Measurements from ENCODE around the gene TREX2.
"Not testable (repeated sequence)": the region's sequence is repeated elsewhere in the genome, so short reads cannot be mapped to it uniquely, and the experiment has no call there.

TREX2 gene

GRCh38 chrX:153409414-153410101, 36.3 kb downstream of the TREX2 start:
- H3K4me1 ChIP-seq (ENCODE audit: control insufficient read depth, insufficient read depth, low read length) = no peaks in the 10 kb centered on the region
- no peaks in the 10 kb centered on the region for H3K9me3 ChIP-seq (ENCODE audit: control insufficient read depth, insufficient read depth, low read length)
- no peaks in the 10 kb centered on the region for H3K36me3 ChIP-seq (ENCODE audit: control insufficient read depth, insufficient read depth, low read length)
- no peak overlapping the region for H3K9ac ChIP-seq (ENCODE audit: low read depth, low read length)
- no peak overlapping the region for H3K4me3 ChIP-seq (ENCODE audit: low read depth, low read length)
- H3K27me3 ChIP-seq (ENCODE audit: control insufficient read depth, insufficient read depth, low read length) = peaks cover 12% of the 10 kb centered on the region

GRCh38 chrX:153408871-153409351, 36.9 kb downstream of the TREX2 start:
- Histone ChIP-seq H3K36me3 (ENCODE audit: control insufficient read depth, insufficient read depth, low read length) (no peaks in the 10 kb centered on the region), H3K4me1 (ENCODE audit: control insufficient read depth, insufficient read depth, low read length) (no peaks in the 10 kb centered on the region), H3K27me3 (ENCODE audit: control insufficient read depth, insufficient read depth, low read length) (peaks cover 12% of the 10 kb centered on the region), H3K4me3 (ENCODE audit: low read depth, low read length) (no peak overlapping the region), H3K9me3 (ENCODE audit: control insufficient read depth, insufficient read depth, low read length) (no peaks in the 10 kb centered on the region), H3K9ac (ENCODE audit: low read depth, low read length) (no peak overlapping the region)

- H3K9ac ChIP-seq (ENCODE audit: low read depth, low read length) = no peak overlapping the region
- H3K4me1 ChIP-seq (ENCODE audit: control insufficient read depth, insufficient read depth, low read length) = no peaks in the 10 kb centered on the region
- no peak overlapping the region for H3K4me3 ChIP-seq (ENCODE audit: low read depth, low read length)
- no peaks in the 10 kb centered on the region for H3K36me3 ChIP-seq (ENCODE audit: control insufficient read depth, insufficient read depth, low read length)
- no peaks in the 10 kb centered on the region for H3K9me3 ChIP-seq (ENCODE audit: control insufficient read depth, insufficient read depth, low read length)
- H3K27me3 ChIP-seq (ENCODE audit: control insufficient read depth, insufficient read depth, low read length) = peaks cover 12% of the 10 kb centered on the region
Observed at GRCh38 chrX:153408221-153408721, 37.6 kb downstream of the TREX2 start.

- H3K27me3 ChIP-seq (ENCODE audit: control insufficient read depth, insufficient read depth, low read length) = peaks cover 12% of the 10 kb centered on the region
- no peaks in the 10 kb centered on the region for H3K36me3 ChIP-seq (ENCODE audit: control insufficient read depth, insufficient read depth, low read length)
- no peak overlapping the region for H3K4me3 ChIP-seq (ENCODE audit: low read depth, low read length)
- no peaks in the 10 kb centered on the region for H3K4me1 ChIP-seq (ENCODE audit: control insufficient read depth, insufficient read depth, low read length)
- no peaks in the 10 kb centered on the region for H3K9me3 ChIP-seq (ENCODE audit: control insufficient read depth, insufficient read depth, low read length)
- no peak overlapping the region for H3K9ac ChIP-seq (ENCODE audit: low read depth, low read length)
Observed at GRCh38 chrX:153407736-153408135, 38.1 kb downstream of the TREX2 start.

GRCh38 chrX:153406903-153407302, 39.0 kb downstream of the TREX2 start:
- Histone ChIP-seq H3K27me3 (ENCODE audit: control insufficient read depth, insufficient read depth, low read length) (peaks cover 5% of the 10 kb centered on the region), H3K36me3 (ENCODE audit: control insufficient read depth, insufficient read depth, low read length) (no peaks in the 10 kb centered on the region), H3K4me3 (ENCODE audit: low read depth, low read length) (no peak overlapping the region), H3K9me3 (ENCODE audit: control insufficient read depth, insufficient read depth, low read length) (no peaks in the 10 kb centered on the region), H3K9ac (ENCODE audit: low read depth, low read length) (no peak overlapping the region), H3K4me1 (ENCODE audit: control insufficient read depth, insufficient read depth, low read length) (no peaks in the 10 kb centered on the region)

- no peak overlapping the region for H3K9ac ChIP-seq (ENCODE audit: low read depth, low read length)
- H3K4me3 ChIP-seq (ENCODE audit: low read depth, low read length) = no peak overlapping the region
- H3K27me3 ChIP-seq (ENCODE audit: control insufficient read depth, insufficient read depth, low read length) = peaks cover 4% of the 10 kb centered on the region
- H3K4me1 ChIP-seq (ENCODE audit: control insufficient read depth, insufficient read depth, low read length) = no peaks in the 10 kb centered on the region
- no peaks in the 10 kb centered on the region for H3K9me3 ChIP-seq (ENCODE audit: control insufficient read depth, insufficient read depth, low read length)
- no peaks in the 10 kb centered on the region for H3K36me3 ChIP-seq (ENCODE audit: control insufficient read depth, insufficient read depth, low read length)
Observed at GRCh38 chrX:153406011-153406410, 39.8 kb downstream of the TREX2 start.

- Histone ChIP-seq H3K4me3 (ENCODE audit: low read depth, low read length) (no peak overlapping the region), H3K9me3 (ENCODE audit: control insufficient read depth, insufficient read depth, low read length) (no peaks in the 10 kb centered on the region), H3K36me3 (ENCODE audit: control insufficient read depth, insufficient read depth, low read length) (no peaks in the 10 kb centered on the region), H3K9ac (ENCODE audit: low read depth, low read length) (no peak overlapping the region), H3K27me3 (ENCODE audit: control insufficient read depth, insufficient read depth, low read length) (no peaks in the 10 kb centered on the region), H3K4me1 (ENCODE audit: control insufficient read depth, insufficient read depth, low read length) (no peaks in the 10 kb centered on the region)
Observed at GRCh38 chrX:153405426-153405825, 40.4 kb downstream of the TREX2 start.

- not testable (repeated sequence) for H3K4me3 ChIP-seq (ENCODE audit: low read depth, low read length); H3K4me1 ChIP-seq (ENCODE audit: control insufficient read depth, insufficient read depth, low read length); H3K9ac ChIP-seq (ENCODE audit: low read depth, low read length); H3K27me3 ChIP-seq (ENCODE audit: control insufficient read depth, insufficient read depth, low read length); H3K9me3 ChIP-seq (ENCODE audit: control insufficient read depth, insufficient read depth, low read length); H3K36me3 ChIP-seq (ENCODE audit: control insufficient read depth, insufficient read depth, low read length)
Observed at GRCh38 chrX:153404333-153404732, 41.5 kb downstream of the TREX2 start.

GRCh38 chrX:153401133-153401764, 44.6 kb downstream of the TREX2 start, which contains the start of gene PNMA6E:
TSS of gene PNMA6E (minus strand) at chrX:153401350. CDS start at chrX:153398849, 2,501 bp downstream.
- Histone ChIP-seq H3K36me3 (ENCODE audit: control insufficient read depth, insufficient read depth, low read length) (no peaks in the 10 kb centered on the region), H3K27me3 (ENCODE audit: control insufficient read depth, insufficient read depth, low read length) (no peaks in the 10 kb centered on the region), H3K9me3 (ENCODE audit: control insufficient read depth, insufficient read depth, low read length) (no peaks in the 10 kb centered on the region), H3K4me1 (ENCODE audit: control insufficient read depth, insufficient read depth, low read length) (no peaks in the 10 kb centered on the region), H3K4me3 (ENCODE audit: low read depth, low read length) (no peak within 1 kb of the TSS), H3K9ac (ENCODE audit: low read depth, low read length) (no peak within 1 kb of the TSS)

- Histone ChIP-seq H3K36me3 (ENCODE audit: control insufficient read depth, insufficient read depth, low read length) (no peaks in the 10 kb centered on the region), H3K9me3 (ENCODE audit: control insufficient read depth, insufficient read depth, low read length) (no peaks in the 10 kb centered on the region), H3K4me1 (ENCODE audit: control insufficient read depth, insufficient read depth, low read length) (no peaks in the 10 kb centered on the region), H3K4me3 (ENCODE audit: low read depth, low read length) (no peak overlapping the region), H3K27me3 (ENCODE audit: control insufficient read depth, insufficient read depth, low read length) (no peaks in the 10 kb centered on the region), H3K9ac (ENCODE audit: low read depth, low read length) (no peak overlapping the region)
Observed at GRCh38 chrX:153400146-153401132, 45.4 kb downstream of the TREX2 start.

GRCh38 chrX:153398275-153398960, 47.4 kb downstream of the TREX2 start:
- H3K36me3 ChIP-seq (ENCODE audit: control insufficient read depth, insufficient read depth, low read length) = no peaks in the 10 kb centered on the region
- no peak overlapping the region for H3K4me3 ChIP-seq (ENCODE audit: low read depth, low read length)
- H3K9ac ChIP-seq (ENCODE audit: low read depth, low read length) = no peak overlapping the region
- H3K27me3 ChIP-seq (ENCODE audit: control insufficient read depth, insufficient read depth, low read length) = no peaks in the 10 kb centered on the region
- H3K4me1 ChIP-seq (ENCODE audit: control insufficient read depth, insufficient read depth, low read length) = no peaks in the 10 kb centered on the region
- H3K9me3 ChIP-seq (ENCODE audit: control insufficient read depth, insufficient read depth, low read length) = no peaks in the 10 kb centered on the region
